IMR-90 (cell line): ENCODE data around the gene ASB5. TPM values are rescaled to one million over a fixed set of nuclear protein-coding genes. Genes with fewer than 3 reads are reported as not detected.

ENCODE experiments used
- ATAC-seq: fragments of 200-7000 bp; cut with Tn5 transposase; 2 replicates; pipeline ENCODE4 v1.9.1; 2020; ENCODE audit warnings: low read depth, mild to moderate bottlenecking, moderate library complexity
- BruUV-seq: library from RNA; stranded (reverse); fragments of 400-500 nt; replicated peaks from 2 replicates; lab custom pipeline; 2021; lab: Mats Ljungman, UMichigan
- CTCF ChIA-PET: fragments of 300-600 bp; formaldehyde crosslinking; extraction: SDS; loops from one replicate; lab custom pipeline; 2021; ENCODE audit warnings: antibody characterized with exemption; lab: Yijun Ruan, JAX
- POLR2A ChIA-PET: fragments of 300-600 bp; sonication (Branson Sonifier 250); formaldehyde crosslinking; loops from one replicate; lab custom pipeline; 2022; ENCODE audit warnings: antibody characterized with exemption; ENCODE audit not compliant: unreplicated experiment; lab: Charles Lee
- DNase-seq: peaks from one replicate; pipeline ENCODE4 v3.0.0; 2013
- H2AFZ ChIP-seq: replicated peaks from 2 replicates; pipeline ENCODE3; 2013; ENCODE audit warnings: low read length, mild to moderate bottlenecking; ENCODE audit not compliant: poor library complexity
- H2AK5ac ChIP-seq: 2 replicates; pipeline ENCODE4 v1.6.1; 2013; ENCODE audit warnings: low read depth, low read length, inconsistent platforms
- H2AK9ac ChIP-seq: replicated peaks from 2 replicates; pipeline ENCODE3; 2013; ENCODE audit warnings: mild to moderate bottlenecking, low read depth, low read length, moderate library complexity; ENCODE audit not compliant: poor library complexity
- H2BK120ac ChIP-seq: 2 replicates; pipeline ENCODE4 v1.6.1; 2013; ENCODE audit warnings: low read depth, low read length, inconsistent platforms
- H2BK15ac ChIP-seq: 3 replicates; pipeline ENCODE4 v1.6.1; 2013; ENCODE audit warnings: low read depth, low read length, inconsistent platforms
- H2BK20ac ChIP-seq: 2 replicates; pipeline ENCODE4 v1.6.1; 2013; ENCODE audit warnings: low read depth, mild to moderate bottlenecking, inconsistent platforms, low read length, moderate library complexity
- H2BK5ac ChIP-seq: 2 replicates; pipeline ENCODE4 v1.6.1; 2013; ENCODE audit warnings: mild to moderate bottlenecking, low read depth, low read length, inconsistent platforms; ENCODE audit not compliant: poor library complexity, severe bottlenecking
- H3K14ac ChIP-seq: replicated peaks from 2 replicates; pipeline ENCODE4 v1.6.1; 2013; ENCODE audit warnings: low read depth, low read length, inconsistent platforms
- H3K18ac ChIP-seq: 2 replicates; pipeline ENCODE4 v1.6.1; 2013; ENCODE audit warnings: low read depth, low read length, control low read depth
- H3K23ac ChIP-seq: 2 replicates; pipeline ENCODE4 v1.6.1; 2013; ENCODE audit warnings: low read depth, low read length, inconsistent platforms
- H3K27ac ChIP-seq: 2 replicates; pipeline ENCODE4 v1.5.1; 2013; ENCODE audit warnings: mild to moderate bottlenecking, control low read depth, low read length; ENCODE audit not compliant: insufficient read depth
- H3K27me3 ChIP-seq: 2 replicates; pipeline ENCODE4 v1.6.1; 2013; ENCODE audit warnings: low read length; ENCODE audit not compliant: control insufficient read depth, insufficient read depth
- H3K36me3 ChIP-seq: 2 replicates; pipeline ENCODE4 v1.6.1; 2013; ENCODE audit warnings: low read length, mixed read lengths; ENCODE audit not compliant: control insufficient read depth, insufficient read depth
- H3K4ac ChIP-seq: 2 replicates; pipeline ENCODE4 v1.6.1; 2013; ENCODE audit warnings: low read depth, low read length, inconsistent platforms
- H3K4me1 ChIP-seq: 2 replicates; pipeline ENCODE4 v1.6.1; 2013; ENCODE audit warnings: low read length, mixed read lengths; ENCODE audit not compliant: control insufficient read depth, insufficient read depth
- H3K4me2 ChIP-seq: 2 replicates; pipeline ENCODE4 v1.6.1; 2013; ENCODE audit warnings: low read depth, mild to moderate bottlenecking, control low read depth, low read length, moderate library complexity
- H3K4me3 ChIP-seq: 2 replicates; pipeline ENCODE4 v1.5.1; 2013; ENCODE audit warnings: low read depth, mild to moderate bottlenecking, control low read depth, low read length, moderate library complexity; ENCODE audit not compliant: insufficient read depth
- H3K56ac ChIP-seq: 2 replicates; pipeline ENCODE4 v1.6.1; 2013; ENCODE audit warnings: low read length, inconsistent platforms; ENCODE audit not compliant: insufficient read depth; ENCODE audit errors: extremely low read depth
- H3K79me1 ChIP-seq, 2 experiments: 2 replicates each; pipeline ENCODE4 v1.6.1; 2013; ENCODE audit warnings: low read length in 2 of 2, inconsistent platforms in 1 of 2, low read depth in 1 of 2
- H3K9ac ChIP-seq: 2 replicates; pipeline ENCODE4 v1.6.1; 2013; ENCODE audit warnings: low read depth, low read length, control low read depth
- H3K9me1 ChIP-seq: 2 replicates; pipeline ENCODE4 v1.6.1; 2013; ENCODE audit warnings: low read length, inconsistent platforms; ENCODE audit not compliant: insufficient read depth
- H3K9me3 ChIP-seq: 2 replicates; pipeline ENCODE4 v1.6.1; 2013; ENCODE audit warnings: low read length; ENCODE audit not compliant: control insufficient read depth, insufficient read depth
- H4K20me1 ChIP-seq: 2 replicates; pipeline ENCODE4 v1.6.1; 2013; ENCODE audit warnings: low read length, inconsistent platforms; ENCODE audit not compliant: insufficient read depth
- H4K5ac ChIP-seq: 2 replicates; pipeline ENCODE4 v1.6.1; 2013; ENCODE audit warnings: mild to moderate bottlenecking, low read depth, low read length, control low read depth
- H4K8ac ChIP-seq, 2 experiments: 2 replicates each; pipeline ENCODE4 v1.6.1; 2013; ENCODE audit warnings: low read depth in 2 of 2, low read length in 2 of 2, control low read depth in 1 of 2, inconsistent platforms in 1 of 2
- H4K91ac ChIP-seq: 2 replicates; pipeline ENCODE4 v1.6.1; 2013; ENCODE audit warnings: low read depth, low read length, inconsistent platforms; ENCODE audit not compliant: insufficient read depth
- BHLHE40 ChIP-seq: fragments of 150-350 bp; IDR thresholded peaks from 2 replicates; pipeline ENCODE4 v1.6.1; 2016; ENCODE audit warnings: mild to moderate bottlenecking, low read depth, low read length
- CEBPB ChIP-seq: IDR thresholded peaks from 2 replicates; pipeline ENCODE4 v1.6.1; 2012; ENCODE audit warnings: low read depth, low read length, improper control_type of control experiment
- CHD1 ChIP-seq: IDR thresholded peaks from 2 replicates; pipeline ENCODE4 v1.6.1; 2012; ENCODE audit warnings: low read depth, low read length, improper control_type of control experiment
- FOS ChIP-seq: fragments of 150-350 bp; IDR thresholded peaks from 2 replicates; pipeline ENCODE4 v1.6.1; 2016; ENCODE audit warnings: low read depth, low read length
- MAFK ChIP-seq: IDR thresholded peaks from 2 replicates; pipeline ENCODE4 v1.6.1; 2012; ENCODE audit warnings: low read depth, low read length, improper control_type of control experiment
- MAZ ChIP-seq: IDR thresholded peaks from 2 replicates; pipeline ENCODE4 v1.6.1; 2012; ENCODE audit warnings: low read depth, mild to moderate bottlenecking, low read length, improper control_type of control experiment, moderate library complexity, borderline replicate concordance
- MXI1 ChIP-seq: IDR thresholded peaks from 2 replicates; pipeline ENCODE4 v1.6.1; 2012; ENCODE audit warnings: low read depth, mild to moderate bottlenecking, low read length, moderate library complexity, borderline replicate concordance
- NFE2L2 ChIP-seq: fragments of 150-350 bp; IDR thresholded peaks from 2 replicates; pipeline ENCODE4 v1.6.1; 2016; ENCODE audit warnings: low read depth, mild to moderate bottlenecking, low read length
- POLR2A ChIP-seq: IDR thresholded peaks from 2 replicates; pipeline ENCODE4 v1.6.1; 2012; ENCODE audit warnings: mild to moderate bottlenecking, low read depth, low read length
- RAD21 ChIP-seq: IDR thresholded peaks from 2 replicates; pipeline ENCODE4 v1.6.1; 2012; ENCODE audit warnings: low read length, improper control_type of control experiment
- RCOR1 ChIP-seq: IDR thresholded peaks from 2 replicates; pipeline ENCODE4 v1.6.1; 2012; ENCODE audit warnings: mild to moderate bottlenecking, low read length, improper control_type of control experiment; ENCODE audit not compliant: insufficient replicate concordance
- RFX5 ChIP-seq: IDR thresholded peaks from 2 replicates; pipeline ENCODE4 v1.8.0; 2012; ENCODE audit warnings: low read depth, mild to moderate bottlenecking, low read length, moderate library complexity
- WGBS, 2 experiments: methylation state at CpG; one replicate each; pipeline versions ENCODE4 v1.1.5 to v1.1.7; 2013; ENCODE audit warnings: missing lambda C conversion rate in 2 of 2; ENCODE audit not compliant: insufficient read length in 1 of 2; ENCODE audit errors: extremely low coverage in 2 of 2; 5-methylcytosine and 5-hydroxymethylcytosine counted together
- dilution Hi-C: fragments of 300-500 bp; cut with HindIII; formaldehyde crosslinking; loops from one replicate; pipeline ENCODE4 v1.14.3; 2018; ENCODE audit warnings: low sequenced_read_pairs; ENCODE audit not compliant: unreplicated experiment
- in situ Hi-C: fragments of 300-500 bp; cut with MboI; formaldehyde crosslinking; loops from 3 replicates; pipeline ENCODE4 v1.14.3; 2019; ENCODE audit warnings: low sequenced_read_pairs, inconsistent platforms, mixed read lengths
- intact Hi-C: fragments of 100-400 bp; cut with micrococcal nuclease; formaldehyde crosslinking; loops from 2 replicates; pipeline ENCODE4 v1.10.0; 2022
- polyA plus RNA-seq, 3 experiments: library from polyadenylated mRNA; depleted of rRNA; stranded (reverse); fragments of >200 nt; gene quantifications; 2 replicates each; pipeline ENCODE4 v1.2.3, GENCODE V29; 2012; ENCODE audit warnings: low replicate concordance in 1 of 3
- total RNA-seq: library from RNA; depleted of rRNA; stranded (reverse); fragments of >200 nt; gene quantifications from 2 replicates; pipeline ENCODE4 v1.2.3, GENCODE V29; 2012
- TF ChIP-seq, protein P1 (sequence below): fragments of 150-350 bp; IDR thresholded peaks from 2 replicates; pipeline ENCODE4 v1.6.1; 2017; ENCODE audit warnings: mild to moderate bottlenecking, antibody characterized with exemption, low read length, low read depth

Gene ASB5
- total and polyA plus RNA-seq, 2 of the 4 experiments (the other 2 are of a cell fraction) = 0.18 to 0.21 TPM

DNA sequence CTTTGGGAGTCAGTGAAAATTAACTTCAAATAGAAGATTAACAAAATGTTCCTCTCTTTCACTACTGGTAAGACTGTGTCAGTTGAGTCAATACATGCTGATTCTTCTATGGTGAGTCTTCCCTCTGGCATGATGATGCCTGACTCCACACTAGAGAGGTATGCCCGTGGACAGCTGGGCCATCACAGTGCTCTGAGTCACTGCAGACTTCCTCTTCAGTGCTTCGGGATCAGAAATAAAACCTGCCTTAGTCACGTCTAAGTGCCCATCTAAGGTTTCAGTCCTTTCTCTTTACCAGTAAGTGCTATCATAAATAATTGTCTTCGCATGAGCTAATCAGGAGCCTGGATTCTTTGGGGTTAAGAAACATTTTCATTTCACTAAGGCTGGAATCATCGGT lies 1.6 kb upstream of the ASB5 start:
- POLR2A ChIA-PET = interaction anchor here (0.8 to 1.6 kb wide), 2 partner anchors 9 to 51 kb away, joined by 3 to 5 read pairs; no protein-coding TSS in a partner anchor
- peak; percentile 98 for ATAC-seq
- no peak overlapping the region for H2AFZ ChIP-seq

More for the DNA sequence above, 1.6 kb upstream of the ASB5 start:
- 0 out of 2 replicates have a peak overlapping the region, but pooled peaks have one; percentile 29 for H3K9ac ChIP-seq
- peak overlapping the region; percentile 89 for H3K56ac ChIP-seq
- H3K18ac ChIP-seq = peak overlapping the region; percentile 84; the same call in 1 of the 2 replicates
- no peak overlapping the region for H3K4me3 ChIP-seq
- peaks cover 6% of the 10 kb centered on the region; the same call in 1 of the 2 replicates for H3K9me1 ChIP-seq
- peak overlapping the region; percentile 100 for H2BK5ac ChIP-seq
- H3K4me2 ChIP-seq = peak overlapping the region; percentile 82; the same call in 1 of the 2 replicates
- intact Hi-C loops = loop anchor here (1.0 to 2.0 kb wide), 2 partner anchors 50 to 75 kb away; partner anchors contain the start of gene SPATA4
- H3K4me1 ChIP-seq = peaks cover 6% of the 10 kb centered on the region
- 0% methylated on average over 1 of the region's 5 CpGs; no CpG with 5 or more reads in 1 of the 2 experiments for WGBS, 2 experiments
- peak overlapping the region; percentile 57; the same call in 1 of the 2 replicates for H3K14ac ChIP-seq
- no peaks in the 10 kb centered on the region for H3K36me3 ChIP-seq
- H3K23ac ChIP-seq = no peak overlapping the region; the same call in 1 of the 2 replicates
- H4K5ac ChIP-seq = no peak overlapping the region
- H2AK9ac ChIP-seq = no peak overlapping the region
- in situ Hi-C loops = loop anchor here (10.0 kb wide), 1 partner anchor 76 kb away; the partner anchor contains the start of gene SPATA4
- H2AK5ac ChIP-seq = no peak overlapping the region
- TF ChIP-seq RCOR1 = peak; percentile 94
- peak; percentile 13; the same call in 1 of the 2 replicates for TF ChIP-seq RAD21
- no peak for TF ChIP-seq MXI1
- peak; percentile 72 for TF ChIP-seq BHLHE40
- TF ChIP-seq NFE2L2 = peak; percentile 25; the same call in 1 of the 2 replicates
- TF ChIP-seq, protein P1, sequence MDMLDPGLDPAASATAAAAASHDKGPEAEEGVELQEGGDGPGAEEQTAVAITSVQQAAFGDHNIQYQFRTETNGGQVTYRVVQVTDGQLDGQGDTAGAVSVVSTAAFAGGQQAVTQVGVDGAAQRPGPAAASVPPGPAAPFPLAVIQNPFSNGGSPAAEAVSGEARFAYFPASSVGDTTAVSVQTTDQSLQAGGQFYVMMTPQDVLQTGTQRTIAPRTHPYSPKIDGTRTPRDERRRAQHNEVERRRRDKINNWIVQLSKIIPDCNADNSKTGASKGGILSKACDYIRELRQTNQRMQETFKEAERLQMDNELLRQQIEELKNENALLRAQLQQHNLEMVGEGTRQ = no peak
- TF ChIP-seq POLR2A = 0 out of 2 replicates have a peak, but pooled peaks have one; percentile 19
- TF ChIP-seq RFX5 = no peak
- no peak for TF ChIP-seq MAZ
- TF ChIP-seq FOS = peak; percentile 98
- no peak for TF ChIP-seq CEBPB
- TF ChIP-seq CHD1 = no peak
- TF ChIP-seq MAFK = peak; percentile 44; the same call in 1 of the 2 replicates
- H4K8ac ChIP-seq = peak overlapping the region in 1 of 2 experiments; percentile 43; a peak in 3 of 4 replicates
- peak; percentile 100 for DNase-seq
- peak overlapping the region; percentile 74; the same call in 1 of the 2 replicates for H3K4ac ChIP-seq
- CTCF ChIA-PET = no interaction called here
- H3K9me3 ChIP-seq = no peaks in the 10 kb centered on the region
- peak overlapping the region; percentile 97 for H2BK20ac ChIP-seq
- H3K79me1 ChIP-seq = peaks cover 0 to 2% of the 10 kb centered on the region in 2 experiments; a peak in 1 of 4 replicates
- H2BK15ac ChIP-seq = no peak overlapping the region
- H4K20me1 ChIP-seq = no peaks in the 10 kb centered on the region
- H2BK120ac ChIP-seq = peak overlapping the region; percentile 99; the same call in 1 of the 2 replicates
- H4K91ac ChIP-seq = peak overlapping the region; percentile 53; the same call in 1 of the 2 replicates
- no peaks in the 10 kb centered on the region for H3K27me3 ChIP-seq
- no TSS peak for BruUV-seq
- dilution Hi-C loops = no loop called here
- H3K27ac ChIP-seq = peak overlapping the region; percentile 61; the same call in 1 of the 2 replicates
